Small intestine (tissue), 7 donors: Measurements from ENCODE around the gene FLOT2. TPM values are rescaled to one million over a fixed set of nuclear protein-coding genes. Genes with fewer than 3 reads are reported as not detected.
A peak's percentile ranks its signal among the peaks of the same experiment; 100 is the strongest.
"Not testable (repeated sequence)": the region's sequence is repeated elsewhere in the genome, so short reads cannot be mapped to it uniquely, and the experiment has no call there.

Experiments
- DNase-seq, 2 donors: peaks; one replicate each; pipeline versions ENCODE4 v3.0.0 to v3.0.0-alpha.2; 2013
- FAIRE-seq: peaks from 2 replicates; lab custom pipeline; 2012; peaks lifted over from hg19 to GRCh38; lab: Jason Lieb, UNC
- H3K27ac ChIP-seq, 3 donors: one replicate each; pipeline ENCODE4 v1.5.1; 2013; ENCODE audit warnings: low read length in 2 of 3, mild to moderate bottlenecking in 2 of 3, control low read depth in 1 of 3, inconsistent platforms in 1 of 3, low read depth in 1 of 3, moderate library complexity in 1 of 3
- H3K27me3 ChIP-seq, 3 donors: one replicate each; pipeline ENCODE4 v1.6.1; 2013; ENCODE audit warnings: low read length in 3 of 3, inconsistent platforms in 1 of 3; ENCODE audit not compliant: control insufficient read depth in 3 of 3, insufficient read depth in 3 of 3
- H3K36me3 ChIP-seq, 3 donors: one replicate each; pipeline ENCODE4 v1.6.1; 2013; ENCODE audit warnings: low read length in 3 of 3, inconsistent platforms in 1 of 3, low read depth in 1 of 3, mild to moderate bottlenecking in 1 of 3, moderate library complexity in 1 of 3; ENCODE audit not compliant: control insufficient read depth in 3 of 3, insufficient read depth in 2 of 3
- H3K4me1 ChIP-seq, 3 donors: one replicate each; pipeline ENCODE4 v1.6.1; 2013; ENCODE audit warnings: low read length in 2 of 3, inconsistent platforms in 1 of 3, low read depth in 1 of 3, mild to moderate bottlenecking in 1 of 3, moderate library complexity in 1 of 3; ENCODE audit not compliant: control insufficient read depth in 3 of 3, insufficient read depth in 2 of 3
- H3K4me3 ChIP-seq, 3 donors: one replicate each; pipeline ENCODE4 v1.5.1; 2013; ENCODE audit warnings: low read length in 3 of 3, control low read depth in 1 of 3, inconsistent platforms in 1 of 3, low read depth in 1 of 3, mild to moderate bottlenecking in 1 of 3, moderate library complexity in 1 of 3
- H3K9me3 ChIP-seq, 2 donors: one replicate each; pipeline ENCODE4 v1.6.1; 2013; ENCODE audit warnings: low read depth in 1 of 2, low read length in 1 of 2; ENCODE audit not compliant: control insufficient read depth in 2 of 2, insufficient read depth in 1 of 2
- WGBS, 3 donors: extraction: QIAGEN DNeasy Blood & Tissue Kit; methylation state at CpG; one replicate each; pipeline ENCODE4 v1.1.7; 2013; 5-methylcytosine and 5-hydroxymethylcytosine counted together
- polyA plus RNA-seq, 4 donors: library from polyadenylated mRNA; stranded (reverse) in 3 of 4; unstranded in 1 of 4; fragments of 200-250 nt in 3 of 4; fragments of 120-200 nt in 1 of 4; gene quantifications; one replicate each; pipeline versions ENCODE4 v1.2.1 to v1.2.3, GENCODE V29; 2013
- donor health status: healthy with polysubstance abuse.
- donor health status: control.
- donor health status: control.
- donor health status: Bipolar disorder and iron deficiency.
- donor health status: healthy.

The FLOT2 gene
- polyA plus RNA-seq, 4 donors, result 19.9 to 73.8 (median 36.8) TPM

DNA sequence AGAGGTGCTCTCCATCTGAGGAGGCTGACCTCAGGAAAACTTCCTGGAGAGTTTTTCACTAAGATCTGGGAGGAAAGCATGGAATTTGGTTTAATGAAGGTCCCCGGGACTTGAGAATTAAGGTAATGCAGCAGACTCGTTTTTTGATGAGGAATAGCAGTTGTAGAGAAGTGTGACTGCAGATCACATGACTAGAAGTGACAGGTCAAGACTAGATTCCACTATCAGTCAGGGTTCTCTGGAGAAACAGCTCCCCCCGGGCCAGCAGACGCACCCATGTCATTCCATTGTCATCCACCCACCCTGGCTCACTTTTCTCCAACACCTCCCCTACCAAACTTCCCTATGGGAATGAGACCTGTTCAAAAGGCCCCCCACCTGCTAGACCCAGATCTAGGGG lies 7.3 kb upstream of the FLOT2 start:
- Histone ChIP-seq H3K9me3 (no peaks in the 10 kb centered on the region), H3K4me3 (no peak overlapping the region), H3K36me3 (peaks cover 12 to 49% (median 14%) of the 10 kb centered on the region in 3 donors), H3K27ac (no peak overlapping the region), H3K27me3 (no peaks in the 10 kb centered on the region), H3K4me1 (peaks cover 2 to 12% (median 4%) of the 10 kb centered on the region in 3 donors)
- 48 to 66% (median 65%) methylated on average over 4 of the region's 4 CpGs for WGBS, 3 donors
- DNase-seq, result no peak
- FAIRE-seq, result no peak

DNA sequence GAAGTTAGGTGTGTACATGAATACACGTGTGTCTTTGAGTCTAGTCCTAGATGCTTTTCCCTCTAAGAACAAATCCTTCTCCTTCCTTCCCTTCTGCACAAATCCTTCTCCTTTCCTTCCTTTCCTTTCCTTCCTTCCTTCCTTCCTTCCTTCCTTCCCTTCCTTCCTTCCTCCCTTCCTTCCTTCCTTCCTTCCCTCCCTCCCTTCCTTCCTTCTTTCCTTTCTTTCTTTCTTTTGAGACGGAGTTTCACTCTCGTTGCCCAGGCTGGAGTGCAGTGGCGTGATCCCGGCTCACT lies 6.0 kb upstream of the FLOT2 start:
- H3K36me3 ChIP-seq, result peaks cover 7 to 41% (median 8%) of the 10 kb centered on the region in 3 donors
- H3K4me1 ChIP-seq, result peaks cover 2 to 14% (median 4%) of the 10 kb centered on the region in 3 donors
- H3K27me3 ChIP-seq, H3K9me3 ChIP-seq, DNase-seq, FAIRE-seq, H3K4me3 ChIP-seq: not testable (repeated sequence)
- H3K27ac ChIP-seq, result peak overlapping the region in 2 of 3 donors; percentile 29 to 81
- 46 to 59% (median 51%) methylated on average over 5 of the region's 5 CpGs for WGBS, 3 donors

DNA sequence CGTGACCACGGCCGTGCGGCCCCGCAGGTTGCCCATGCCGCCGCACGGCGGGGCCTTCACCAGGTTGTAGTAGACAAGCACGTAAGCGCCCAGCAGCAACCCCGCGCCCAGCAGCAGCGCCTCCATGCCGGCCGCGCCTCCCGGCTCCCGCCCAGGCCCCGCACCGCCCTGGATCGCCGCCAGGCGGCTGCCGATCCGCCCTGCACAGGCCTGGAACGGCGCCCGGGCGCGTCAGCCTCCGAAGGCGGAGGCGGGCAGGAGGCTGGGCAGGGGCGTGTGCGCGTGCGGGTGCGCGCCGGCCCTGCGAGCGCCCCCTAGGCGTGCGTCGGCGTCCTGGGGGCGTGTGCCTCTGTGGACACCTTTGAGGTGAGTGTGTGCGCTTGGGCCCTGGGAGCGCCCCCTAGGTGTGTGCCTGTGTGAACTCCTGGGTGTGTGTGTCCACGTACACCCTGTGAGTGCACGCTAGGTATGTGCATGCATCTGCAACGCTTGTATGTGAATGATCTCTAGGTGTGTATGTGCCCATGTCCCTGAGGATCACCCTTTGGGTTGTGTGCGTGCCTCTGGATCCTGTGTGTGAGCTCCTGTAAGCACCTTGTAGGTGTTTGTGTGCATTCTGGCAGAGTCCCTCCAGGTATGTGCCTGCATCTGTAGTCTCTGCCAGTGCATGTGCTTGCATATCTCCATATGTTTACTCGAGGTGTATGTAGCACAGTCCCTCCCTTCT lies 5.4 kb upstream of the FLOT2 start, which contains the start of gene DHRS13:
Gene DHRS13, minus strand, starts transcription at position 261 of the 727 bp plus-strand sequence. Its CDS starts 135 bp downstream, at position 126.
- WGBS, 3 donors, result 0 to 1% (median 1%) methylated on average over 45 to 55 of the region's 55 CpGs
- Histone ChIP-seq H3K4me1 (peaks cover 2 to 19% (median 4%) of the 10 kb centered on the region in 3 donors), H3K4me3 (peak within 1 kb of the TSS; percentile 61 to 67 (median 62)), H3K36me3 (peaks cover 3 to 37% (median 7%) of the 10 kb centered on the region in 3 donors), H3K27me3 (no peaks in the 10 kb centered on the region), H3K27ac (peak within 1 kb of the TSS; percentile 83 to 87 (median 83)), H3K9me3 (no peaks in the 10 kb centered on the region)
- DNase-seq (peak; percentile 95 to 98), FAIRE-seq (no peak)

DNA sequence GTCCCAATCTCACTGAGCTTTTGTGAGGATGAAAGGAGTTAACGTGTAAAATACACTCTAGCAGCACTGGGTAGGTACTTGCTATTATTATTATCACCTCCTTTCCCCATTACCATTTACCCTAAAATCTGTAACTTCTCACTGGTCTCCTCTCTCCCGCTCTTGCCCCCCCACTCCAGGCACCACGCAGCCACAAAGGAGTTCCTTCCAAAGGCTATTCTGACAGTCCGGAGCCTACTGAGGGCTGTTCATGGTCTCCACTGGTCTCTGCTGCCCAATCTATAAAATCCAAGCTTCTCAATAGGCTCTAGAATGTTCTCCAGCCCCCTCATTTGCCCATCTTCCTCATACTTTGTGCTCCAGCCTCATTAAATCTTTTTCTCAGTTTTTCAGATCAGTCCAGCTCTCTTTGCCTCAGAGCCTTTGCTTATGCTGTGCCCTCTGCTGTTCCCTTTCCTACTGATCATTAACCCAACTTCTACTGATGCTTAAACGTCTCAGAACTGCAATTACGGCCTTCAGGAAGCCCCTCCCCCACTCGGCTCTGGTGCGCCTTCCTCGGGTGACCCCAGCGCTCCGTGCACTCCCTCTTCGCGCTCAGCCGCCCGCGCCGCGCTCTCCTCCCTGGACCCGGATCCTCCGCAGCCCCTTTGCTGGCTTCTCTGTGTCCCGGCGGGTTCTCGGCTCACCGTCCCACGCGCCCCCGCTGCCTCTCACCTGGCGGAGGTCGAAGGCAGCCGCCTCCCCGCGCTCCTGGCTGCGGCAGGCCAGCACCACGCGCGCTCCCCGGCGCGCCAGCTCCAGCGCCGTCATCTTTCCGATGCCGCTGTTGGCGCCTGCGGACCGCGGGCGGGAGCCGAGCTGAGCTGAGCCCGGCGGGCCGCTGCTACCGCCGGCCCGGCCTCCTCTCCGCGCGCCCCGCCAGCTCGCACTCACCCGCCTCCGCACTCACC lies 4.6 kb upstream of the FLOT2 start:
- no peaks in the 10 kb centered on the region for H3K27me3 ChIP-seq
- H3K36me3 ChIP-seq, result peaks cover 3 to 30% (median 7%) of the 10 kb centered on the region in 3 donors
- FAIRE-seq (no peak), DNase-seq (peak; percentile 17 to 53)
- WGBS, 3 donors, result 5% methylated on average over 58 to 62 of the region's 62 CpGs
- peak overlapping the region; percentile 83 to 87 (median 83) for H3K27ac ChIP-seq
- H3K9me3 ChIP-seq, result no peaks in the 10 kb centered on the region
- peak overlapping the region; percentile 61 to 67 (median 62) for H3K4me3 ChIP-seq
- H3K4me1 ChIP-seq, result peaks cover 2 to 23% (median 4%) of the 10 kb centered on the region in 3 donors

DNA sequence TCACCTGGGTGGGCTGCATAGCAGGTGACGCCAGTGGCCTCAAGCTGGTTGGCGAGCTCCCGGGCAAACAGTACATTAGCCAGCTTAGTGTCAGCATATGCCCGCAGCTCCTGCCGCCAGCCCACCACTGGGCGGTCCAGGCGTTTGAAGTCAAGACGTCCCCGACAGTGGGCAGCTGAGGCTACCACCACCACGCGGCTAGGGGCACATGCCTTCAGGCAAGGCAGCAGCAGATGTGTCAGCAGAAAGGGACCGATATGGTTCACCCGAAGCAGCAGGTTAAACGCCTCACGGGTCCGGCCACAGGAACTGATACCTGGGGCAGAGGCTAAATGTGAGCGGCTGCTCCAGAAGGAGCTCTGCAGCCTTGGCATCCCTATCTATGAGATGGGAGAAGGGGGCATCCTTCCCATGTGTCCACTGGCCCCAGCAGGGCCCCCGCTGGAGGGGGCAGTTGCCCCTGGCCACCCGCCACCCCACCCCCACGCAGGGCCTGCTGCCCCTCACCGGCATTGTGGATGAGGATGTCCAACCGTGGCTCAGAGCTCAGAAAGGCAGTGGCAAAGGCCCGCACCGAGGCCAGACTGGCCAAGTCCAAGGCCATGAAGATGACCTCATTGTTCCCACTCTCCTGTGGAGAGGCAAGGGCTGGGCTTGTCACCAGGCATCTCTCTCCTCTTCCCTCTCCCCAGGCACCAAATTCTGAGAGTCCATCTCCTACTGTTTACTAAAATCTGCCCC lies 3.6 kb upstream of the FLOT2 start:
- peaks cover 2 to 26% (median 8%) of the 10 kb centered on the region in 3 donors for H3K4me1 ChIP-seq
- no peak overlapping the region for H3K4me3 ChIP-seq
- H3K27me3 ChIP-seq, result no peaks in the 10 kb centered on the region
- H3K27ac ChIP-seq, result no peak overlapping the region
- H3K36me3 ChIP-seq, result peaks cover 0 to 20% (median 4%) of the 10 kb centered on the region in 3 donors
- no peak for FAIRE-seq
- no peaks in the 10 kb centered on the region for H3K9me3 ChIP-seq
- 89 to 93% (median 89%) methylated on average over 24 of the region's 24 CpGs for WGBS, 3 donors
- no peak for DNase-seq

DNA sequence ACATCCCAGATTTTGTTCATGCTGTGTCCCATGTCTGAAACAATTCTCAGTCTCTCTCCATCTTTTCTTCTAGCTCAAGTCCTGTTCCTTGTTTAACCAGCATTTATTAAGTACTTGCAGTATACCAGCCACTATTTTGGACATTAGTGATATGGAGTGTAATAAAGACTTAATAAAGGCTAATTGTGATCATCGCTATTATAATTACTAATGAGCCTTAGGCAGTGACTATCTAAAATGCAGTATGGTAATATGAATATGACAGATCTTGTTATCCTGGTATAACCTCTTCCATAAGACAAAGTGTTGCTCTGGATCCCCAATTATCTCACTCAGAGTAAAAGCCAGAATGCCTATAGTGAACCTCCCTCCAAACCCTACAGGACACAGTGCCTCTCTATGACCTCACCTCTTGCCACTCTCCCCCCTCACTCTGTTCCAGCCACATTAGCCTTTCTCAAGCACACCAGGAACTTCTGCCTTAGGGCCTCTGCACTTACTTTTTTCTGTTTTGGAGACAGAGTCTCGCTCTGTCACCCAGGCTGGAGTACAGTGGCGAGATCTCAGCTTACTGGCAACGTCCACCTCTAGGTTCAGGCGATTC lies 1.8 kb upstream of the FLOT2 start:
- 96 to 98% (median 97%) methylated on average over 5 of the region's 5 CpGs for WGBS, 3 donors
- Histone ChIP-seq H3K4me3 (no peak overlapping the region), H3K9me3 (no peaks in the 10 kb centered on the region), H3K27ac (no peak overlapping the region), H3K27me3 (no peaks in the 10 kb centered on the region), H3K36me3 (peaks cover 0 to 18% (median 0%) of the 10 kb centered on the region in 3 donors), H3K4me1 (peaks cover 2 to 30% (median 9%) of the 10 kb centered on the region in 3 donors)
- no peak for DNase-seq
- FAIRE-seq, result no peak

DNA sequence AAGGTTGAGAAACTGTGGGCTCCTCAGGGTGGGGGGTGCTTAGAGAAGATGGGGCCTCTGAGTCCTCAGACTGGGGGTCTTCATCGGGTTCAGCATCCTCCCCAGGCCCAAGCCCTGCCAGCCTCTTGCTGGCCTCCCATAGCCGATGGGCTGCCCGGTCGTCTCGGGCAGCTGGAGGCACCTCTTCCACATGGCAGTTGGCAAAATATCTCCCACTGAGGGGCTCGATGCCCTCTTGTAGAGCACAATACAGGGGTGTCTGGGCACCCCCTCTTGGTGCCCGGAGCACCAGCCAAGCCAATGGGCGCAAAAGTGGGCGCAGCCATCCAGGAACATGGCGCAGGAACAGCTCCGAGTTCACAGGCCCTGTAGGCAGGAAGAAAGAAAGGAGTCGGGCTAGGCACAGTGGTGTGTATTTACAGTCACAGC lies 1.0 kb upstream of the FLOT2 start:
- H3K4me1 ChIP-seq, result peaks cover 2 to 30% (median 9%) of the 10 kb centered on the region in 3 donors

More for the DNA sequence above, 1.0 kb upstream of the FLOT2 start:
- no peak for FAIRE-seq
- Histone ChIP-seq H3K27ac (peak overlapping the region in 1 of 3 donors; percentile 81), H3K9me3 (no peaks in the 10 kb centered on the region), H3K36me3 (peaks cover 0 to 18% (median 0%) of the 10 kb centered on the region in 3 donors), H3K4me3 (no peak overlapping the region), H3K27me3 (no peaks in the 10 kb centered on the region)
- DNase-seq, result no peak
- 87 to 91% (median 91%) methylated on average over 12 of the region's 12 CpGs for WGBS, 3 donors
